Activated CD4-positive, alpha-beta T cell treated with anti-CD3 and anti-CD28 coated beads for 24 hours (primary cell): ENCODE results near the gene DAPK1.

Experiments used
- DNase-seq, 2 donors: peaks; one replicate each; pipeline ENCODE4 v3.0.0-alpha.2; 2020; ENCODE audit warnings: low read depth in 2 of 2

The DAPK1 gene

GRCh38 chr9:87711857-87712800, 214.5 kb downstream of the DAPK1 start:
- no peak for DNase-seq

- no peak for DNase-seq
Observed at GRCh38 chr9:87712801-87713277, 215.2 kb downstream of the DAPK1 start.

GRCh38 chr9:87713278-87713987, 215.8 kb downstream of the DAPK1 start:
- peak in 1 of 2 donors; percentile 25 for DNase-seq

- no peak for DNase-seq
Observed at GRCh38 chr9:87713988-87714330, 216.3 kb downstream of the DAPK1 start.

GRCh38 chr9:87714819-87715218, 217.2 kb downstream of the DAPK1 start:
- DNase-seq, result no peak

- no peak for DNase-seq
Observed at GRCh38 chr9:87716141-87716540, 218.5 kb downstream of the DAPK1 start.

GRCh38 chr9:87717456-87717855, 219.8 kb downstream of the DAPK1 start:
- DNase-seq, result no peak

- DNase-seq, result no peak
Observed at GRCh38 chr9:87718231-87718630, 220.6 kb downstream of the DAPK1 start.

- no peak for DNase-seq
Observed at GRCh38 chr9:87718852-87719612, 221.4 kb downstream of the DAPK1 start.

GRCh38 chr9:87720173-87720572, 222.5 kb downstream of the DAPK1 start:
- no peak for DNase-seq

- DNase-seq, result no peak
Observed at GRCh38 chr9:87722393-87723088, 224.9 kb downstream of the DAPK1 start.

GRCh38 chr9:87725356-87725899, 227.8 kb downstream of the DAPK1 start:
- no peak for DNase-seq

GRCh38 chr9:87725900-87726709, 228.4 kb downstream of the DAPK1 start, which contains the start of gene CTSL:
Gene CTSL, plus strand, starts transcription at chr9:87726119. Its CDS starts 1,485 bp downstream, at chr9:87727604.
- DNase-seq, result peak; percentile 26 to 43

GRCh38 chr9:87729246-87729645, 231.6 kb downstream of the DAPK1 start:
- DNase-seq, result no peak

GRCh38 chr9:87731321-87731720, 233.7 kb downstream of the DAPK1 start:
- DNase-seq, result no peak

GRCh38 chr9:87732344-87732743, 234.7 kb downstream of the DAPK1 start:
- DNase-seq, result no peak

GRCh38 chr9:87732756-87733155, 235.1 kb downstream of the DAPK1 start:
- no peak for DNase-seq

GRCh38 chr9:87733273-87734052, 235.8 kb downstream of the DAPK1 start:
- DNase-seq, result no peak

- no peak for DNase-seq
Observed at GRCh38 chr9:87734106-87734505, 236.4 kb downstream of the DAPK1 start.
